ENCODE measurements around the gene ZNF138. TPM values are rescaled to one million over a fixed set of nuclear protein-coding genes. Genes with fewer than 3 reads are reported as not detected.

Gene ZNF138
- total and polyA plus RNA-seq, 10 of the 15 experiments (the other 5 are each of a cell fraction or from before 2014, with no cell fraction given), result 5.9 to 14.9 (median 12.4) TPM

DNA sequence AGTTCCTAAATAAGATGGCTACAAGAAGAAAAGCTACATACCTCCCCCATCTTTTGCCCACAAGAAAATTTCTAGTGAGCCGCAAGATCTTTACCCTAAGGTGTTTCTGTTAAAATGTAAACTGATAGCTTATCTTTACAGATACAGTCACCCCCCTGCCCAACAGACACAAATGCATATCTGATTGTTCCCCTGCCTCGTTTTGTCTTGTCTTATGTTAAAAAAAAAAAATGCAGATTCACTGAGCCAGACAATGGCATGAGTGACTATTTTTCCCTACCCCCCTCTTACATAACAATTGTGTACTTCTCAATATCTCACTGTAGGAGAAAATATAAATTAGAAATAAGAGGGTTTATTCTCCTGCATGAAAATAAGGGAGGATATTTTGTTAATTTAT is 8.5 kb downstream of the ZNF138 start:
- POLR2A ChIA-PET, result interaction anchor here (1.6 kb wide), 1 partner anchor 8 kb away, joined by 4 read pairs; the partner anchor contains the start of gene ZNF138
- peaks cover 9% of the 10 kb centered on the region for H3K9me3 ChIP-seq (replicated peaks; ENCODE audit: control insufficient read depth, insufficient read depth, low read length)
- no peaks in the 10 kb centered on the region for H3K4me1 ChIP-seq (ENCODE audit: control insufficient read depth, insufficient read depth, low read length)
- RAD21 ChIA-PET (ENCODE audit: unreplicated experiment), result no interaction called here
- no peak overlapping the region for H3K4me2 ChIP-seq (ENCODE audit: control insufficient read depth, insufficient read depth)
- WGBS (ENCODE audit: insufficient coverage, insufficient replicate concordance, low lambda C conversion rate, missing lambda C conversion rate), result 71% methylated on average over 2 of the region's 2 CpGs
- DNase-seq (ENCODE audit: low read depth, low spot score) (no peak), FAIRE-seq (no peak), ATAC-seq (no peak)
- TF ChIP-seq ZNF622 (IDR thresholded peaks at IDR 0.05) (no peak), MEF2B (IDR thresholded peaks at IDR 0.05; ENCODE audit: partially characterized antibody, poor library complexity, severe bottlenecking) (no peak), HDAC2 (IDR thresholded peaks at IDR 0.05) (no peak), FOXK2 (IDR thresholded peaks at IDR 0.05) (no peak), SUZ12 (IDR thresholded peaks at IDR 0.05; ENCODE audit: unreplicated experiment) (no peak), YBX1 (IDR thresholded peaks at IDR 0.05) (no peak), PAX5 (IDR thresholded peaks at IDR 0.05; ENCODE audit: borderline replicate concordance, low read depth, low read length) (no peak), SMC3 (IDR thresholded peaks at IDR 0.05; ENCODE audit: borderline replicate concordance, low read length) (no peak), FOXM1 (IDR thresholded peaks at IDR 0.05; ENCODE audit: low read depth, low read length) (no peak), IKZF2 (IDR thresholded peaks at IDR 0.05) (no peak), MTA3 (IDR thresholded peaks at IDR 0.05; ENCODE audit: borderline replicate concordance, low read length) (no peak), GABPA (IDR thresholded peaks at IDR 0.05; ENCODE audit: low read depth) (no peak), SP1 (IDR thresholded peaks at IDR 0.05; ENCODE audit: low read depth, low read length) (no peak), TARDBP (IDR thresholded peaks at IDR 0.05; ENCODE audit: borderline replicate concordance) (no peak), GATAD2B (conservative IDR thresholded peaks at IDR 0.05; ENCODE audit: low read depth) (no peak)
- TF ChIP-seq, protein P1, sequence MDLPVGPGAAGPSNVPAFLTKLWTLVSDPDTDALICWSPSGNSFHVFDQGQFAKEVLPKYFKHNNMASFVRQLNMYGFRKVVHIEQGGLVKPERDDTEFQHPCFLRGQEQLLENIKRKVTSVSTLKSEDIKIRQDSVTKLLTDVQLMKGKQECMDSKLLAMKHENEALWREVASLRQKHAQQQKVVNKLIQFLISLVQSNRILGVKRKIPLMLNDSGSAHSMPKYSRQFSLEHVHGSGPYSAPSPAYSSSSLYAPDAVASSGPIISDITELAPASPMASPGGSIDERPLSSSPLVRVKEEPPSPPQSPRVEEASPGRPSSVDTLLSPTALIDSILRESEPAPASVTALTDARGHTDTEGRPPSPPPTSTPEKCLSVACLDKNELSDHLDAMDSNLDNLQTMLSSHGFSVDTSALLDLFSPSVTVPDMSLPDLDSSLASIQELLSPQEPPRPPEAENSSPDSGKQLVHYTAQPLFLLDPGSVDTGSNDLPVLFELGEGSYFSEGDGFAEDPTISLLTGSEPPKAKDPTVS (IDR thresholded peaks at IDR 0.05; ENCODE audit: low read depth, low read length), result no peak
- TF ChIP-seq, protein P2, sequence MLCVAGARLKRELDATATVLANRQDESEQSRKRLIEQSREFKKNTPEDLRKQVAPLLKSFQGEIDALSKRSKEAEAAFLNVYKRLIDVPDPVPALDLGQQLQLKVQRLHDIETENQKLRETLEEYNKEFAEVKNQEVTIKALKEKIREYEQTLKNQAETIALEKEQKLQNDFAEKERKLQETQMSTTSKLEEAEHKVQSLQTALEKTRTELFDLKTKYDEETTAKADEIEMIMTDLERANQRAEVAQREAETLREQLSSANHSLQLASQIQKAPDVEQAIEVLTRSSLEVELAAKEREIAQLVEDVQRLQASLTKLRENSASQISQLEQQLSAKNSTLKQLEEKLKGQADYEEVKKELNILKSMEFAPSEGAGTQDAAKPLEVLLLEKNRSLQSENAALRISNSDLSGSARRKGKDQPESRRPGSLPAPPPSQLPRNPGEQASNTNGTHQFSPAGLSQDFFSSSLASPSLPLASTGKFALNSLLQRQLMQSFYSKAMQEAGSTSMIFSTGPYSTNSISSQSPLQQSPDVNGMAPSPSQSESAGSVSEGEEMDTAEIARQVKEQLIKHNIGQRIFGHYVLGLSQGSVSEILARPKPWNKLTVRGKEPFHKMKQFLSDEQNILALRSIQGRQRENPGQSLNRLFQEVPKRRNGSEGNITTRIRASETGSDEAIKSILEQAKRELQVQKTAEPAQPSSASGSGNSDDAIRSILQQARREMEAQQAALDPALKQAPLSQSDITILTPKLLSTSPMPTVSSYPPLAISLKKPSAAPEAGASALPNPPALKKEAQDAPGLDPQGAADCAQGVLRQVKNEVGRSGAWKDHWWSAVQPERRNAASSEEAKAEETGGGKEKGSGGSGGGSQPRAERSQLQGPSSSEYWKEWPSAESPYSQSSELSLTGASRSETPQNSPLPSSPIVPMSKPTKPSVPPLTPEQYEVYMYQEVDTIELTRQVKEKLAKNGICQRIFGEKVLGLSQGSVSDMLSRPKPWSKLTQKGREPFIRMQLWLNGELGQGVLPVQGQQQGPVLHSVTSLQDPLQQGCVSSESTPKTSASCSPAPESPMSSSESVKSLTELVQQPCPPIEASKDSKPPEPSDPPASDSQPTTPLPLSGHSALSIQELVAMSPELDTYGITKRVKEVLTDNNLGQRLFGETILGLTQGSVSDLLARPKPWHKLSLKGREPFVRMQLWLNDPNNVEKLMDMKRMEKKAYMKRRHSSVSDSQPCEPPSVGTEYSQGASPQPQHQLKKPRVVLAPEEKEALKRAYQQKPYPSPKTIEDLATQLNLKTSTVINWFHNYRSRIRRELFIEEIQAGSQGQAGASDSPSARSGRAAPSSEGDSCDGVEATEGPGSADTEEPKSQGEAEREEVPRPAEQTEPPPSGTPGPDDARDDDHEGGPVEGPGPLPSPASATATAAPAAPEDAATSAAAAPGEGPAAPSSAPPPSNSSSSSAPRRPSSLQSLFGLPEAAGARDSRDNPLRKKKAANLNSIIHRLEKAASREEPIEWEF (IDR thresholded peaks at IDR 0.05; ENCODE audit: insufficient replicate concordance, low read depth, low read length), result no peak
- SMC1A ChIA-PET (ENCODE audit: uncharacterized antibody, unreplicated experiment), result interaction anchor here (1.1 kb wide), 1 partner anchor 204 kb away, joined by 3 read pairs; the partner anchor contains the start of gene ERV3-1
- H3K36me3 ChIP-seq (ENCODE audit: control insufficient read depth in 2 of 2, insufficient read depth in 2 of 2, low read length in 1 of 2), result peaks cover 0 to 6% of the 10 kb centered on the region in 2 experiments; a peak in 1 of 4 replicates
- BruUV-seq (replicated peaks), result no TSS peak
- H4K20me1 ChIP-seq (ENCODE audit: control insufficient read depth, insufficient read depth), result no peaks in the 10 kb centered on the region
- H3K79me2 ChIP-seq (ENCODE audit: control insufficient read depth, insufficient read depth, low read length), result no peaks in the 10 kb centered on the region; the same call in 1 of the 2 replicates
- H3K4me3 ChIP-seq, result no peak overlapping the region
- CTCF ChIA-PET, result interaction anchor here (1.1 kb wide), 1 partner anchor 8 kb away, joined by 4 read pairs; the partner anchor contains the start of gene ZNF138
- intact Hi-C loops (cut with micrococcal nuclease; ENCODE audit: unreplicated experiment) (no loop called here), in situ Hi-C loops (cut with MboI) (no loop called here)
- no peak overlapping the region for H2AFZ ChIP-seq (ENCODE audit: control insufficient read depth, low read depth, low read length)
- no peaks in the 10 kb centered on the region for H3K27me3 ChIP-seq (replicated peaks in 1 of 2; ENCODE audit: control insufficient read depth in 2 of 2, insufficient read depth in 2 of 2, low read length in 1 of 2)
- H3K27ac ChIP-seq (ENCODE audit: control insufficient read depth, insufficient read depth), result no peak overlapping the region
- no peak overlapping the region for H3K9ac ChIP-seq (ENCODE audit: control insufficient read depth, insufficient read depth, low read length)
